ENCODE measurements around the gene PHC2.
A peak's percentile ranks its signal among the peaks of the same experiment; 100 is the strongest.

The PHC2 gene

DNA sequence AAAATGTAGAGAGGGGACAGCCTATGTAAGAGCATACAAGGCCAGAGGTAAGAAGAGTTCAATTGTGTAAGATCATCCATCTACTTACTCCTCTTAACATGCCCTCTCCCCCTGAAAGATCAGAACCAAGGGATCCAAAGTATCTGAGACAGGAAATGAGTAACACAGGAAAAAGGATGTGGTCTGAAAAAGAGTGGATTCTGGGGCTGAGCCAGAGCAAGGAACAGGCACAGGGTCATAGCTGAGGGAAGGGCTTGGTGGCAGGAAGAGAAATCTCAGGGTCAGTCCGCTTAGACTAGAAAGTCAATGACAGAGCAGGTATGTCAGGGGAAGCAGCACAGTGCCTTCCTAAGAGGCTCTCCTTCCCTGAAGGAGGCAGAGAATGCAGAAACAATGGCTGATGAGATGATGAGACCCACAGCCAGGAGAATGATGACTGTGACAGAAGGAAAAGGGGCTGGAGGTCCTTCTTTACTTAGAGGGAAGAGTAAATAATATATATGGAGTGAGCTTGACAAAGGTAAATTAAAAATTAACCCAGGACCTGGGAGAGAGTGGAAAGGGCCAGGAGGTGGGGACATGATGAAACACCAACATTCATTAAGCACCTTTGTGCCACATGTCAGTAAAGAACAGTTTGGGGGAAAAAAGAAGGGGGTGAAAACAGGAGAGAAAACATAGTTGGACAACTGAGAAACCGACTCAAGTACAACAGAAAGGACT lies 83.8 kb downstream of the PHC2 start:
- peak; percentile 93 to 96 for DNase-seq (ENCODE audit: low read depth in 2 of 2)
- peak overlapping the region; percentile 70 to 82 for H3K4me3 ChIP-seq (replicated peaks in 1 of 2; ENCODE audit: low read depth in 2 of 2, low read length in 2 of 2)
- TF ChIP-seq, protein P1, sequence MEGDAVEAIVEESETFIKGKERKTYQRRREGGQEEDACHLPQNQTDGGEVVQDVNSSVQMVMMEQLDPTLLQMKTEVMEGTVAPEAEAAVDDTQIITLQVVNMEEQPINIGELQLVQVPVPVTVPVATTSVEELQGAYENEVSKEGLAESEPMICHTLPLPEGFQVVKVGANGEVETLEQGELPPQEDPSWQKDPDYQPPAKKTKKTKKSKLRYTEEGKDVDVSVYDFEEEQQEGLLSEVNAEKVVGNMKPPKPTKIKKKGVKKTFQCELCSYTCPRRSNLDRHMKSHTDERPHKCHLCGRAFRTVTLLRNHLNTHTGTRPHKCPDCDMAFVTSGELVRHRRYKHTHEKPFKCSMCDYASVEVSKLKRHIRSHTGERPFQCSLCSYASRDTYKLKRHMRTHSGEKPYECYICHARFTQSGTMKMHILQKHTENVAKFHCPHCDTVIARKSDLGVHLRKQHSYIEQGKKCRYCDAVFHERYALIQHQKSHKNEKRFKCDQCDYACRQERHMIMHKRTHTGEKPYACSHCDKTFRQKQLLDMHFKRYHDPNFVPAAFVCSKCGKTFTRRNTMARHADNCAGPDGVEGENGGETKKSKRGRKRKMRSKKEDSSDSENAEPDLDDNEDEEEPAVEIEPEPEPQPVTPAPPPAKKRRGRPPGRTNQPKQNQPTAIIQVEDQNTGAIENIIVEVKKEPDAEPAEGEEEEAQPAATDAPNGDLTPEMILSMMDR (IDR thresholded peaks at IDR 0.05; ENCODE audit: low read depth, low read length): no peak

DNA sequence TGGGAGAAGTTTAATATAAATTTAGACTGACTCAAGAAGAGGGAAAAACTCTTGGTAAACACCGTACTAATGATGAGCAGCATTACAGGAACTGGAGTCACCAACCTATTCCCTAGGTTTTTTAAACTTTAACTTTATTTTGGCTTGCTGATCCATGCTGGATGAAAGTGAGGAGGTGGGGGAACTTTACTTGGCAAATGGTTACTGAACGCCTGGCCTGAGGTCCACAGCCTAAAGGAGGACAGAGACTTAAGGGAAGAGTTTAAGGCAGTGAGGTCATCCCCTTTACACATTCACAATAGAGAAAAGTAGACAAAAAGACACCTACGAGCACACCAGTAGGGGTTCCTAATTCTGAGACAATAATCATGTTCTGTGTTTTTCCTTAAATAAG lies 84.4 kb downstream of the PHC2 start:
- H3K4me3 ChIP-seq (replicated peaks in 1 of 2; ENCODE audit: low read depth in 2 of 2, low read length in 2 of 2): peak overlapping the region; percentile 29 to 82
- TF ChIP-seq, protein P1 (IDR thresholded peaks at IDR 0.05; ENCODE audit: low read depth, low read length): no peak
- DNase-seq (ENCODE audit: low read depth in 2 of 2): no peak

DNA sequence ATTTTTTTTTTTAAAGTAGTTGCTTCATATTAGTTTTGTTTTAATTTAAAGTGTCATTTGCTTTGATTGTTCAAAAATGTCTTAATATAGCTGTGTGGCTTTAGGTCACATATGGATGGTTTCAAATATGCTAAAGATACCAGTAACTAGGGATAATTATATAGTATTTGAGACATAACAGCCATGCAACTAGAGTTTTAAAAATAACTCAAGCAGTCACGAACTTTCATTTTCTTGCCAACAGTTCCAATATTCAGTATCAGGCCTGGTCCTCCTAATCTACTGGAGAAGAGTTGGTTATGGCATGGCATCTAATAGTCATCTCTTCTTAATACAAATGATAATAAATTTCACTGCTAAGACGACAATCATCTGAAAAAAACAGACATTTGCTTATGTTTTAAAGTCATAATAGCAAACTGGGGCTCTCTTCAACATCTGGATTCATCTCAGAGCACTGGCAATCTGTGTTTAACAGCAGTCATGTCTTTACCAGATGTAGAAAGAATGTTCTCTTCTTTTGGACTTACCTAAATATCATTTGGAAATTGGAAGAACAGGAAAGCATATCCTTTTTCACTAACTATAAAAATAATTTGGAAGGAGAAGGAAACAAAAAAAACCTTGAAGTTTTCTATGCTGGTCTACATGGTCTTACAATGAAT lies 85.9 kb downstream of the PHC2 start:
- H3K4me3 ChIP-seq (replicated peaks in 1 of 2; ENCODE audit: low read depth in 2 of 2, low read length in 2 of 2): peak overlapping the region in 1 of 2 donors; percentile 82
- DNase-seq (ENCODE audit: low read depth in 2 of 2): no peak
- TF ChIP-seq, protein P1 (IDR thresholded peaks at IDR 0.05; ENCODE audit: low read depth, low read length): no peak

DNA sequence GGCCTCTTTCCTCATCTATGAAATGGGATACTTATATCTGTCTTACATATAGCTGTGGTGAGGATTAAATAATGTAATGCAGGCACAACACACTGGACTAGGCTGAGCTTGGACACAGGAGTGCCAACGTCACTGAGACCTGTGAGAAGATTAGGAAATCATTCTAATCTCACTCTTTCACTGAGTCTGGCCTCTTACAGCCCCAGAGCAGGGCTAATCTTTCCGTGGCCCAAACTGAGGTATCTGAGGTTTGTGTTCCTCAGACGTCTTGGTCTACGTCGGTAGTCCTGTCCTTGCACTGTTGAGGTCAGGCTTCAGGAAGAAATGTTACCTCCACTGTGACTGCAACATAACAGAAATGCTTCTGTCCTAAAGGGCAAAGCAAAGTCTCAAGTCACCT lies 87.4 kb downstream of the PHC2 start:
- no peak overlapping the region for H3K4me3 ChIP-seq (replicated peaks in 1 of 2; ENCODE audit: low read depth in 2 of 2, low read length in 2 of 2)
- DNase-seq (ENCODE audit: low read depth in 2 of 2): peak in 1 of 2 donors; percentile 77
- TF ChIP-seq, protein P1 (IDR thresholded peaks at IDR 0.05; ENCODE audit: low read depth, low read length): no peak

DNA sequence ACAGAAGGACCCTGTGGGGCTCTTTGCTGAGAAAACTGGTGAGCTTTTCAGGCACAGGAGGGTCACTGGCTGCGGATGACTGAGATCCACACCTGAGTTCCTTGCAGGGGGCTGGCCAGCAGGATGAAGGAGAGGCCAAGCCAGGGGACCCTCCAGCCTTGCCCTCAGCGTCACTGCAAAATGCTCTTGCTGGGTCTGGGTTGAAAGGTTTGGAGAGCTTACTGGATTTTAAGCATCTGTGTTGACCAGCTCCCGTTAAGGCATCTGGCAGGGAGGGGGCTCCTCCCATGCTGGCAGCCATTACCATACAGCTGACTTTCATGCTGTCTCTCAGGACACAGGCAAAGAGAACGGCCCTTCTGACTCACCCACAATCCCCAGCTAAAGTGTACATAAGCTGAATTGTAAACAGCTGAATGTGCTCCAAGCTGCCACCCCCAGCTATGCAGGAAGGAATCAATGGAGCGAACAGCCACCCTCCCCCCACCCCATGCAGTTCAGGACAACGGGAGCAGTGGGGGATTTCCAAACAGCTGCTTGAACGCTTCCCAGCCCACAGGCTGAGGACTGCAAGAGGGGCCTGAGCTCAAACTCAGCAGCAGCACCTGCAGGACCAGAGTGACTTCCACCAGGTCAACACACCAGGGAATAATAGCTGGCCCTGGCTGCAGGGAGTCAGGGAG lies 88.7 kb downstream of the PHC2 start:
- peak overlapping the region in 1 of 2 donors; percentile 11 for H3K4me3 ChIP-seq (replicated peaks in 1 of 2; ENCODE audit: low read depth in 2 of 2, low read length in 2 of 2)
- TF ChIP-seq, protein P1 (IDR thresholded peaks at IDR 0.05; ENCODE audit: low read depth, low read length): no peak
- DNase-seq (ENCODE audit: low read depth in 2 of 2): peak; percentile 98 to 99

DNA sequence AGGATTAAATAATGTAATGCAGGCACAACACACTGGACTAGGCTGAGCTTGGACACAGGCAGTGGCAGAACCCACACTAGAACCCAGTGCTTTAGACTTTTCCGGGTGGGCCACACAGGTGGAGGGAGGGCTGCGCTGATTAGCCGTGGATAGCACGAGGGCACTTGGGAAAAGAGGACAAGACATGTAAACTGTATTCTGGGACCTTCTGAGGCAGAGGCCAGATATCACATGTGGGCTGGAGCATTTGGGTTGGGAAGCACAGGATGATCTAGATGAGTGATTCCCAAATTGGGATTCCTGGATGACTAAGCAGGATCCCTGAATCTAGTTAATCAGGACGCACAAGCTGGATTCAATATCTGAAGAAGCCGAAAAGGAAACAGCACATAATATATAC lies 89.7 kb downstream of the PHC2 start:
- no peak for DNase-seq (ENCODE audit: low read depth in 2 of 2)
- TF ChIP-seq, protein P1 (IDR thresholded peaks at IDR 0.05; ENCODE audit: low read depth, low read length): no peak
- no peak overlapping the region for H3K4me3 ChIP-seq (replicated peaks in 1 of 2; ENCODE audit: low read depth in 2 of 2, low read length in 2 of 2)
